ENCODE results near the gene SCAP.
"Not testable (repeated sequence)": the region's sequence is repeated elsewhere in the genome, so short reads cannot be mapped to it uniquely, and the experiment has no call there.

The SCAP gene

DNA sequence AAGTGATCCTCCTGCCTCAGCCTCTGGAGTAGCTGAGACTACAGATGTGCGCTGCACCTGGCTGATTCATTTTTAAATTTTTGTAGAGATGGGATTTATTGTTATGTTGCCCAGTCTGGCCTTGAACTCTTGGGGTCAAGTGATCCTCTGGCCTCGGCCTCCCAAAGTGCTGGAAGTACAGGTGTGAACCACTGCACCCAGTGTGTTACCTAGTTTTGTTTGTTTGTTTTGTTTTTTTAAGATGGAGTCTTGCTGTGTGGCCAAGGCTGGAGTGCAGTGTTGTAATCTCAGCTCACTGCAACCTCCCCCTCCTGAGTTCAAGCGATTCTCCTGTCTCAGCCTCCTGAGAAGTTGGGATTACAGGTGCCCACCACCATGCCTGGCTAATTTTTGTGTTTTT, 82.8 kb downstream of the SCAP start:
- DNase-seq = no peak

DNA sequence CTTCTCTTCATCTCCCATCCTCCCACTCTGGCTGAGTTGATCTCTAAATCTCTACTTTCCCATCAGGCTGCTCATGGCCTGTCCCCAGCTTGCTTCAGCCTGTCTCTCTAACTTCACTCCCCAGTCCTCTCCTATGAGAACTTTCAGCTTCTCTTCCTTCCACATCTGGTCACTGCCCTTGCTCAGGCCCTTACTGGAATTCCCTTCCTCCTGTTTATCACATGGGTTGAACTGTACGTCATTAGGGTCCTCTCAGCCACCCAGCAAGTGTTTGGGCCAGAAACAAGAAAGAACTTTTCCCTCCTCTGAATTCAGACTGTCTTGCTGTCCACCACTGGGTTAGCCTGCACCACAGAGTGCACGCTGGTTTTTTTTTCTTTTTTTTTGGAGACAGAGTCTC, 89.9 kb downstream of the SCAP start:
- DNase-seq = no peak

- DNase-seq = no peak
Measured at GRCh38 chr3:47385007-47385406, 90.7 kb downstream of the SCAP start.

GRCh38 chr3:47384425-47384824, 91.3 kb downstream of the SCAP start:
- no peak for DNase-seq

GRCh38 chr3:47381317-47382157, 94.2 kb downstream of the SCAP start:
- DNase-seq = peak; percentile 55

GRCh38 chr3:47380601-47381316, 95.0 kb downstream of the SCAP start, which contains the start of gene PTPN23:
TSS of gene PTPN23 (plus strand) at chr3:47381021. CDS start at chr3:47381097, 76 bp downstream.
- peak; percentile 95 for DNase-seq

GRCh38 chr3:47380026-47380600, 95.6 kb downstream of the SCAP start:
- DNase-seq = no peak

DNA sequence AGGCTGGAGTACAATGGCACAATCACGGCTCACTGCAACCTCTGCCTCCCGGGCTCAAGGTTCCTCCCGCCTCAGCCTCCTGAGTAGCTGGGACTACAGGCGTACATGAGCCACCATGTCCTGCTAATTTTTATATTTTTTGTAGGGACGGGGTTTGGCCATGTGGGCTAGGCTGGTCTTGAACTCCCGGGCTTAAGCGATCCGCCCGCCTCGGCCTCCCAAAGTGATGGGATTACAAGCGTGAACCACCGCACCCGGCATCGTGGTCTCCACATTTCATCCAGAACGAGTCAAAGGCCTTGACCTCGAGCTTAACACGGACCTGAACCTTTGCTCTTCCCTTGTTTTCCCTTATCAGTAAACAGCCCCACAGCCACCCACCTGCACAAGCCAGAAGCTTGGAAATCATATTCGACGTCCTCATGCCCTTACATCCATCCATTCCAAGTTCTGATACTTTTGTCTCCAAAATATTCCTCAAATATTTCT, 96.3 kb downstream of the SCAP start:
- DNase-seq = no peak

DNA sequence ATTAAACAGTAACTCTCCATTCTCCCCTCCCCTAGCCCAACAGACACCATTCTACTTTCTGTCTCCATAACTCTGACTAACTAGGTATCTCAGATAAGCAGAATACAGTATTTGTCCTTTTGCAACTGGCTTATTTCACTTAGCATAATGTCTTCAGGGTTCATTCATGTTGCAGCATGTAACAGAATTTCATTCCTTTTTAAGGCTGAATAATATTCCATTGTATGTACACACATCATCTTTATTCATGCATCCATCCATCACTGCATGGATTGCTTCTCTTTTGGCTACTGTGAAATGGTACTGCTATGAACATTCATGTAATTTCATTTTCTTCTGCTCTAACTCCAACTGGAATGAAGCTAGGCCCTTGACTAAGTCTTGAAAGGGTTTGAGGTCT, 96.9 kb downstream of the SCAP start:
- DNase-seq = no peak

DNA sequence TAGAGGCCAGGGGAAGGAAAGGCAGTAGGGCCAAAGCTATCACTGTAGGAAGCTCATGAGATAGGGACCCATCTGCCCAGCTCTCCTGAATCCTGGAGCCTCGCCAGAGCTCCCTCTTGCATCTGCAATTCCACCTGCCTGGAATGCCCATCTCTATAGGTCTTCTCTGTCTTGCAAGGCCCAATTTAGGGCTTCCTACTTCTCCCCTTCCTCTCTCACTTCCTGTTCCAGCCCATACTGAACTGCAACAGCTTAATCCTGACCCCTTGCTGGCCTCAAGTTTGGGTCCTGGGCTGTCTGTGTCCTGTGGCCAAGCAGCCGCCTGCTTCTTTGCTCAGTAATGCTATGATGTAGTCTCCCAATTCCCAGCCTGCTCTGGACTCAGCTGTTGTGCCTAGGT, 98.6 kb downstream of the SCAP start:
- DNase-seq = no peak

DNA sequence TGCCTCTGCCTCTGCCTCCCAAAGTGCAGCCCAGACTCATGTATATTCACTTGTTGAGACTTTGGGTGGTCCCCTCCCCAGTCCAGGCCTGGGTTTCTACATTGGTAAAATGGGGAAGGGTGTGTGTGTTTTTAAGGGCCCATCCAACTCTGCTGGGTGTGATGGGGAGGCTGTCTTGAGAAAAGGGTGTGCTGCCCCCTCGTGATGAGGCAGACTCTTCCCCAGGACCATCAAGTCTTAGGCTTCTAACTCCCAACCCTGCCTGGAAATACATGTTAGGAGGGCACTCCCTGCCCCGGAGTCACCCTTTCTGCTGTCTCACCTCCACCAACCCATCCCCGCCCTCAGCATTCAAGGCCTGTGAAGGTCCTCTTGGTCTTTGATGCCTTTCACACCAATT, 99.3 kb downstream of the SCAP start:
- DNase-seq = no peak

DNA sequence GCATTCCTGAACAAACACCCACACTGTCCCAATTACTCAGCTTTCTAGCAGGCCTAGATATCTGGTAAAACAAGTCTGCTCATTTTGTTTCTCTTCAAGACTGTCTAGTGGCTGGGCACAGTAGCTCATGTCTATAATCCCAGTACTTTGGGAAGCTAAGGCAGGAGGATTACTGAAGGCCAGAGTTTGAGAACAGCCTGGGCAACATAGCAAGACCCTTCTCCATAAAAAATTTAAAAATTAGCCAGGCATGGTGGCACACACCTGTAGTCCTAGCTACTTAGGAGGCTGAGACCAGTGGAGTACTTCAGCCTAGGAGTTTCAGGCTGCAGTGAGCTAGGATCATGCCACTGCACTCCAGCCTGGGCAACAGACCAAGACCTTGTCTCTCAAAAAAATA, 101.2 kb downstream of the SCAP start:
- no peak for DNase-seq

DNA sequence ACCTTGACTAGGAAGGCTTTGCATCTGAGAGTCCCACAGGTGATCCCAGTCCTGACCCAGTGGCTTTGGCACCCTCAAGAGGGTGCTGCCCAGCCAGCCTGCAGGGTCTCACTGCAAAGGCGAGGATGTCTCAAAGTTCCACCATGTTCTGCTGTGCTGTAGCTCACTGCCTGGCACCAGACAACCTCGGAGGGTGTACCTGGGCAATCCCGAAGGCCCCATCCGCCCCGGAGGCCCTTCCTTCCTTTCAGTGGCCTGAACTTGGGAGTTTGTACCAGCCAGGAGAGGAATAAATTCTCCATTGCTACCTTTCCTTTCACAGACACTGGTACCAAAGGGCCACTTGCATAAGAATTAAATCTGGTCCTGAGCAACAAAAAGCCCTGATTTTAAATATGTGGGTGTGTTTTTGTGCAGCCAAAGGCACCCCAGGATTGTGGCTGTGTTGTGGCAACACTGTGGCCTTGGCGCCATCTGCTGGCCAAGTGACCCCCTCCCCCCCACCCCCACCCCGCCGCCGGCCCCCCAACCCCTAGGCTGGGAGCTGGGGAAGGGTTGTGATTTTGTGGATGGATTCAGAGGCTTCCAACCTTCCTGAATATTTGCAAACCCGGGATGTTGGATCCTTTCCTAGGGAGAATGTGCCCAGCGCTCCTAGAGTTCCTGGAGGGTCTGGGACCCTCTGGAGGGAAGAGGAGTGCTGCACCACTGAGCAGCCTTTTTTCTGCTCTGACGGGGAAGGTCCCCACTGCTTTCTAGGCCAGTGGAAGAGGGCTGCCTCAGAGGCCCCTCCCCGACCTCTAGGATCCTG, 104.6 kb downstream of the SCAP start:
- DNase-seq = no peak

DNA sequence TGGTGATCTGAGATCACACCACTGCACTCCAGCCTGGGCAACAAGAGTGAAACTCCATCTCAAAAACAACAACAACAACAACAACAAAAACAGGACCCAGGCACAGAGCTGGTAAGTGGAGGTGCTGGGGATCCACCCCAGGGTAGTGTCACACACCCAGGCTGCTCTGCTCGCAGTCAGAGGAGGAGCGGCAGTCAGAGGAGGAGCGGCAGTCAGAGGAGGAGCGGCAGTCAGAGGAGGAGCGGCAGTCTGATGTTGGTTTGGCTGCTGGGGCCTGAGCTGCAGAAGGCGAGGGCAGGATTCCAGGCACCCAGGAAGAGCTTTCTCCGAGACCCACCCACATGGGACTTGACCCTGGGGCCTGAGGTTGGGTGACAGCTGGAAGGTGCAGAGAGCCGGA, 105.7 kb downstream of the SCAP start:
- DNase-seq = not testable (repeated sequence)

DNA sequence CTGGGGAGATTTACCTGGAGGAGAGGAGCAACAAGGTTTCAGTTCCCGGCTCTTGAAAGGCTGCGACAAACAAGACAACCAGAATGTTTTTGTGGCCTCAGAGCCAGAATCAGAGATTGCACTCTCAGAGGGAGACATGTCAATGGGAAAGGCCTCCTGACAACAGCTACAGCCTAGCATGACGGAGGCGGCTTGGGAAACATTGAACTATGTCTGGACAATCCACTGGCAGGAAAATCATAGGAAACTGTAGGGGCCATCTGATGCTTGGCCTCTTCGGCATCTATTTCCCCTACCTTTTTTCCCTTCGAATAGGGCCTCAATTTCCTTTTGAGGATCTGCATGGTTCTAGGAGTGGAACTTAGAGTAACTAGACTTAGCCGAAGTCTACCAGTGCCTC, 108.1 kb downstream of the SCAP start:
- no peak for DNase-seq

DNA sequence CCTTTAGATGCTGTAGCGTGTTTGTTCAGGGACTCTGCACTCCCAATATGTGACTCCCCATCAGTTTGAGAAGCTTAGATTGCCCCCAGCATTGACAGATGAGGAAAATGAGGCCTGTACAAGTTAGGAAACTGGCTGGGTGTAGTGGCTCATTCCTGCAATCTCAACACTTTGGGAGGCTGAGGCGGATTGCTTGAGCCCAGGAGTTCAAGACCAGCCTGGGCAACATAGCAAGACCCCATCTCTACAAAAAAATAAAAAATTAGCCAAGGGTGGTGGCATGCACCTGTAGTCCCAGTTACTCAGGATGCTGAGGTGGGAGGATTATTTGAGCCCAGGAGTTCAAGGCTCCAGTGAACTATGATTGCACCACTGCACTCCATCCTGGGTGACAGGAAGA, 108.9 kb downstream of the SCAP start:
- DNase-seq = no peak

GRCh38 chr3:47365213-47366153, 110.3 kb downstream of the SCAP start:
- no peak for DNase-seq

Data from activated gamma-delta T cell (primary cell).